ENCODE data around the gene ERMAP.
"Not testable (repeated sequence)": the region's sequence is repeated elsewhere in the genome, so short reads cannot be mapped to it uniquely, and the experiment has no call there.

DNA sequence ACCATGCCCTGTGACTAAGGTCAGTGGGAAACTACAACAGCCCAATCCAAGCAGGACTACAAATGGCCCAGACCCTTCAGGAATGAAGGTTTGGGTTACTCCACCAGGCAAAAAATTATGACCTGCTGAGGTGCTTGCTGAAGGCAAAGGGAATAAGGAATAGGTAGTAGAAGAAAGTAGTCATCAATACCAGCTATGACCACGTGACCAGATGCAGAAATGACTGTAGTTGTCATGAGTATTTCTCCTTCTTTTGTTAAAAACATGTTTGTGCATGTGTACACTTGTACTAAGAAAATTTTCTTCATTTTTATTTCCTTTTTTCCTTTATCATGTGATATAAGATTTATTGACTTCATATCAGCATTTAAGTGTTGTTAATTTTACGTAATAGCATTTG lies 52.3 kb downstream of the ERMAP start:
- TF ChIP-seq POLR2A, POLR2AphosphoS5, POU2F2, TAF1 (IDR thresholded peaks at IDR 0.05; ENCODE audit: low read depth, low read length): not testable (repeated sequence)
